NCI-H226 (cell line): ENCODE measurements around the gene R3HDM1.
"Not testable (repeated sequence)": the region's sequence is repeated elsewhere in the genome, so short reads cannot be mapped to it uniquely, and the experiment has no call there.

ENCODE experiments used
- DNase-seq: peaks from one replicate; pipeline ENCODE4 v3.0.0-alpha.2; 2015

R3HDM1 gene

GRCh38 chr2:135581282-135581681, 50.0 kb downstream of the R3HDM1 start:
- DNase-seq = no peak

DNA sequence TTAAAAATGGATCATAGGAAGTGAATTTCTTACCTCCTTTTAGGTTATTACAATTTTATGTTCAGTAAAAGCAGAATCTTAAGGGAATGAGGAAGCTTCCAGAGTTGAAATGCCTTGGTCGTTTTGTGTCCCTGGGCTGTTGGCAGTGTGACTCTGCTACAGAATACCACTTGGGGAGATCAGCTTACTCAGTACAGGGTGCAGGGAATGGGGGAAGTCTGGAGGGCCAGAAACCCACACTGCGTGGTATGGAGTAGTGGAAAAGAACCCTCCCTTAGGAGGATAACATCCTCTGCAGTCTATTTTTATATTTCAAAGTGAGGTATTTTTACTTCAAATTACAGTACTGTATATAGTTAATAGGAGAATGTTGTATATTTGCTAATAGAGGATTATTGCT, 51.1 kb downstream of the R3HDM1 start:
- no peak for DNase-seq

- no peak for DNase-seq
These were observed 54.3 kb downstream of the R3HDM1 start for GRCh38 chr2:135585586-135585985.

DNA sequence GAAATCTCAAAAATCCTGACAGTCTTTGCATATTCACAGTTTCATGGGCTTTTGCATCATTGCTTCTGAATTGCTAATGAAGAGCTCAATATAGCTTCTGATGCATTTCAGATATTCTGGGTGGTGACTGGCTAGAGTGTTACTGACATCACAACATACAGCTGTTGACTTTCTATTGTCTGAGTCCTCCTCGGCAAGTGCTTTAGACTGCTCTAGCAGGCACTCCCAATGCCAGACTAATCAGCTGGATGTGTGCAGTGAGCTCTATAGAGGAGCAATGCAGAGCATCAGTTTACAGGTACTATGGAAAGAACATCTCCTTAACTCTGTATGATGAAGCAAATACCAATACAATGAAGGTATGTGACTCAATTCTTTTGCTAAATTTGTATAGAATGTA, 54.9 kb downstream of the R3HDM1 start:
- no peak for DNase-seq

- no peak for DNase-seq
These were observed 56.7 kb downstream of the R3HDM1 start for GRCh38 chr2:135587958-135588357.

GRCh38 chr2:135590619-135591260, 59.5 kb downstream of the R3HDM1 start:
- DNase-seq = no peak

DNA sequence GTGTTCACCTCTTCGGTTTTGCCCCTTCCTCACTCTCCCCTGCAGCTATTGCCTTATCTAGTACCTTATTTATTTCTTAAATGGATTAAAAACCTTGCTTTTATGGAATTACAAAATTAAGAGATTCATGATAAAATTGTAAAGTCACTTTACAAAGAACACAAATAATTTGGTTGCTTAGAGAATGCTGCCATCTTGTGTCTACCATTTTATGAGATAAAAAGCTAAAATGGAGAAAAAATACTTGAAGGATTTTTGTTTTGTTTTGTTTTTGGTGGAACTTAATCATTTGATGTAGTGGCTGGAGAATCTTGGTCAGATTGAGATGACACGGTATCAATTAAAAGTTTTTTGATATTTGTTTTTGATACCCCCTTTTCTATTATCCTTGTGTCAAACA, 69.6 kb downstream of the R3HDM1 start:
- DNase-seq = no peak

- no peak for DNase-seq
These were observed 72.3 kb downstream of the R3HDM1 start for GRCh38 chr2:135603543-135603942.

- no peak for DNase-seq
These were observed 76.3 kb downstream of the R3HDM1 start for GRCh38 chr2:135607561-135607960.

DNA sequence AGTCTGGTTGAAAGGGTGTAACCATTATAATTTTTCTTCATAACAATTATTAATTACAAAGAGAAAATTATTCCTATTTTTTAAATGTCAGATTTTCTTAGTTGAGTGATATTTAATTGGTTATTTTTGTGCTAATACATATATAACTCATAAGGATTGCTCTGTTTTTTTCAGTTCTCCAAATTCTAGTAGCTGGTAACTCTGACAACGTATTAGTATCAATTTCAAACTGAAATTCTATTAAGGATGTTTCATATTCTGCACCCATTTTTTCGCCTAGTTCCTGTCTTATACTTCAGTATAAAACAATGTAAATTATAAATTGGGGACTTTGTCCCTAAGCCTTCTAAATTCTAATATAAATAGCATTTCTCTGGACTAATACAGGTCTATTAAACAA, 81.0 kb downstream of the R3HDM1 start:
- no peak for DNase-seq

DNA sequence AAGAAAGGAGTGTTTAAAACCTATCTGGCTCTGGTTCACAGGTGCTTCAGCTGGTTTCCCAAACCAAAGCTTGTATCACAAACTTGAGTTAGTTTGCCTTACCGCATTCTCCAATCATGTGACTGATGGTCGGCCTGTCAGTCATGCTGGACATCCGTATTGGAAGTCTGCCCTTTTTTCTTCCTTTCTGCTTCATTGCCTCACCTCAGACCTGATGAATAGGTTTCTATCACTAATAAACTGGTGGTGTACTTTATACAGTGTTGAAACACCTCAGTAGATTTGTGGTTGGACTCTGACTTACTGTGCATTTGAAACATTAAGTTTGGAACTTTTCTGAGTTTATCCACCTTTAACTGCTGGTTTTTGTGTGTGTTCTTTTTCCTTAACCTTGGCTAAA, 84.1 kb downstream of the R3HDM1 start:
- no peak for DNase-seq

DNA sequence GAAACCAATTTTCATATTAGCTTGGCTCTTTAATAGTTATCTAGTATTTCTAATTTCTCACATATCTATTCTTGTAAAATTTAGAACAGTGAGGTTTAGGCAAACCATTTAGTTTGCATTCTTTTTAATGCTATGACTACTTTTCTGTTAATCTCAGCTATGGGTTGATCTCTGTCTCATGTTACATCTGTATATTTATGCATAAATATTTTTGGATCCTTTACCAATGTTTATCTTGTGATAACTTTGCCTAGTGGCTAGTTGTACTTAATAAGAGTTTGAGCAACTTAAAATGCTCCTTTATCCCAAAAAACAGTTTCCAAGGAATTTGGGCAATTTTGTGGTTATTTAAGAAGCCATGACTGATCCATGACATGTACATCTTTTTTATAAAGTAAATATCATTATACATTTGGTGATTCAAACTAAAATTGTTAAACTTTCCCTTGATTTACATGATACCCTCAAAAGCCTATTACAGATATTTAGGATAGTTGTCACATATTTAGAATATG, 86.3 kb downstream of the R3HDM1 start:
- no peak for DNase-seq

GRCh38 chr2:135620198-135620597, 88.9 kb downstream of the R3HDM1 start:
- no peak for DNase-seq

- DNase-seq = no peak
These were observed 98.2 kb downstream of the R3HDM1 start for GRCh38 chr2:135629520-135629919.

- DNase-seq = not testable (repeated sequence)
These were observed 98.8 kb downstream of the R3HDM1 start for GRCh38 chr2:135630034-135630433.

GRCh38 chr2:135630488-135630887, 99.2 kb downstream of the R3HDM1 start:
- no peak for DNase-seq

GRCh38 chr2:135633582-135633981, 102.3 kb downstream of the R3HDM1 start:
- no peak for DNase-seq

DNA sequence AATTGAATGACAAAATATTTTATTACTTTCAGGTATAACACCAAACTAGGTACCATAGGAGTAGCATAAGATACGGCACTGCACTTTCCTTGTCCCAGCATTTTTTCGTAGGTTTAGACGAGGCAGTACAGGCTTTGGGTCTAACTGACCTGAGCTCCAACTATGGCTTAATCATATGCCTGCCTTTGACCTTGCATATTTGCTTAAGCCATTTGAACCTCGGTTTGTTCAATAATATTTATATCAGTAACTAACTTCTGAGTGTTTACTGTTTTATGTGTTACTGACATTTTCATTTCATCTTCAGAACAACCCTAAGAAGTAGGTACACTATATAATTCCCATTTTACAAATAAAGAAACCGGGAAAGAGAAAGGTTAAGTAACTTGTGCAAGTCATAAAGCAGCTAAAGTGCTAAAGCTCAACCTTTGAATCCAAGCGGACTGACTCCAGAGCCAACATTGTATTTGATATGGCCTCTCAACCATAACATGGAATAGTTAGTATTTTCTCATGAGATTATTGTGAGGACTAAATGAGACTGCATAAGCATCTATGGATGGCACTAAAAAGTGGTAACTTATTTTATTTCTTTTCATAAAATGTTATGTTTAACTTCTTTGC, 104.0 kb downstream of the R3HDM1 start:
- DNase-seq = no peak

DNA sequence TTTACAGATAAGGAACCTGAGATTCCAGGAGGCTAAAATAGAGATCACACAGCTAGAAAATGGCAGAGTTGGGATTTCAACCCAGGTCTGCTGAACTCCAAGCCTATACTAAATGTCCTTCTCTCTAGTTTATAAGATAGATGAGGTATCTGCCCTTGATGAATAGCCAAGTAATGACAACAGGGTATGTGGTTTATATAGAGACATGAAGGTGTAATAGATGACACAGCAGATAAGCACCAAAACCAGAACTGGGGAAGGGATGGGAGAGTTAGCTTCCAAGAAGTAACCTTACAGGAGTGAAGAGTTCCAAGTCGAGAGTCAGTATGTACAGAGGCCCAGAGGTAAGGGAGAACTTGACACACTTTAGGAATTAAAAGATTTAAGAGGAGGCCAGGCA, 105.7 kb downstream of the R3HDM1 start:
- DNase-seq = no peak

GRCh38 chr2:135637456-135638087, 106.3 kb downstream of the R3HDM1 start:
- DNase-seq = no peak

- DNase-seq = no peak
These were observed 107.5 kb downstream of the R3HDM1 start for GRCh38 chr2:135638825-135639224.

DNA sequence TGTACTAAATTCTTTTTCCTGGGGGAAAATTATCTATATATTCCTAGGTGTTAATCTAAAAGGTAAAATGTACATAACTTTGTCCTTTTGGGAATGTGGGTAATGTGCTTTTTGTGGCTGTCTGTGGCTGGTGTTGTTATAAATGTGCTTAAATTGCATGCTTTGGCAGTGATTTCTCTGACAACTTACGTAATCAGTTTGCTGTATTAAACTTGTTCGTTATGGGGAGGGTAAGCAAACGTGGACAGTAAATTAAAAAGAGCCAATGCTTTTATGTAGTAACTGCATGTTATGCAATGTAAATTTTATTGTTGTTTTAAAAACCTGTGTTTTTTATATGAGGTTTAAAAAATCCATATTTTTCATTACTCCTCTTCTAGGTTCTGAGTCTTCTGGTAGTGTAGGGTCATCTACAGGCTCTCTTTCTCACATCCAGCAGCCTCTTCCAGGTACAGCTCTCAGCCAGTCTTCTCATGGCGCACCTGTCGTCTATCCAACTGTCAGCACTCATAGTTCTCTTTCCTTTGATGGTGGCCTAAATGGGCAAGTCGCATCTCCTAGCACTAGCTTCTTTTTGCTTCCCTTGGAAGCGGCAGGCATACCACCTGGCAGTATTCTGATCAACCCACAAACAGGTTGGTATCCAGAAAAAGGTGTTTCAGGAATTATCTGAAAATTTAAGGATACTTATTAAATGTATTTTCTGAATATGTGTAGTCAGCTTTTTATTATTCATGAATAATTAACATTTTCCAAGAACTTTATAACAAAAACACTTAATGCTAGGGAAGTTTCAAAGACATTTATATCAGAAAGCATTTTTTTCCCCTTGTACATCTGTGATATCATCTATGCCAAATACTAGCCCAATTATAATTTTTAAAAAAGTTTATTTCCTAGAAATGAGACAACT, 110.1 kb downstream of the R3HDM1 start:
- no peak for DNase-seq
